ENCODE results near the gene TRIM2.
"Not testable (repeated sequence)": the region's sequence is repeated elsewhere in the genome, so short reads cannot be mapped to it uniquely, and the experiment has no call there.

Gene TRIM2

GRCh38 chr4:153161226-153161963 lies 42.8 kb upstream of the TRIM2 start:
- no peaks in the 10 kb centered on the region for H3K27me3 ChIP-seq (ENCODE audit: insufficient read depth, poor library complexity, severe bottlenecking)
- no peak for DNase-seq (ENCODE audit: low read depth in 1 of 2, low spot score in 1 of 2)
- no peak for TF ChIP-seq REST (IDR thresholded peaks at IDR 0.05; ENCODE audit: insufficient replicate concordance, low read depth)
- no peak for TF ChIP-seq CTCF (IDR thresholded peaks at IDR 0.05; ENCODE audit: insufficient read depth, low read length)
- TF ChIP-seq GABPA (IDR thresholded peaks at IDR 0.05; ENCODE audit: low read depth): no peak
- TF ChIP-seq SPI1 (IDR thresholded peaks at IDR 0.05; ENCODE audit: borderline replicate concordance, low read depth): no peak
- no peak for TF ChIP-seq POLR2AphosphoS5 (IDR thresholded peaks at IDR 0.05; ENCODE audit: low read depth)
- no peak overlapping the region for H3K4me3 ChIP-seq (replicated peaks; ENCODE audit: insufficient read depth, low read length)
- no peak overlapping the region for H3K27ac ChIP-seq (replicated peaks)

- not testable (repeated sequence) for H3K27me3 ChIP-seq (ENCODE audit: insufficient read depth, poor library complexity, severe bottlenecking)
These were observed 39.0 kb upstream of the TRIM2 start for GRCh38 chr4:153165236-153165635.

GRCh38 chr4:153166716-153167501 lies 37.3 kb upstream of the TRIM2 start:
- H3K4me3 ChIP-seq (replicated peaks; ENCODE audit: insufficient read depth, low read length): no peak overlapping the region
- TF ChIP-seq CTCF (IDR thresholded peaks at IDR 0.05; ENCODE audit: insufficient read depth, low read length) (no peak), GABPA (IDR thresholded peaks at IDR 0.05; ENCODE audit: low read depth) (no peak), POLR2AphosphoS5 (IDR thresholded peaks at IDR 0.05; ENCODE audit: low read depth) (no peak), SPI1 (IDR thresholded peaks at IDR 0.05; ENCODE audit: borderline replicate concordance, low read depth) (no peak), REST (IDR thresholded peaks at IDR 0.05; ENCODE audit: insufficient replicate concordance, low read depth) (no peak)
- no peak for DNase-seq (ENCODE audit: low read depth in 1 of 2, low spot score in 1 of 2)
- no peak overlapping the region for H3K27ac ChIP-seq (replicated peaks)
- no peaks in the 10 kb centered on the region for H3K27me3 ChIP-seq (ENCODE audit: insufficient read depth, poor library complexity, severe bottlenecking)

More at GRCh38 chr4:153165236-153165635, 39.0 kb upstream of the TRIM2 start:
- H3K4me3 ChIP-seq (replicated peaks; ENCODE audit: insufficient read depth, low read length); H3K27ac ChIP-seq (replicated peaks); DNase-seq (ENCODE audit: low read depth in 1 of 2, low spot score in 1 of 2): not testable (repeated sequence)

GRCh38 chr4:153169776-153170175 lies 34.5 kb upstream of the TRIM2 start:
- Histone ChIP-seq H3K27ac (replicated peaks) (no peak overlapping the region), H3K4me3 (replicated peaks; ENCODE audit: insufficient read depth, low read length) (no peak overlapping the region), H3K27me3 (ENCODE audit: insufficient read depth, poor library complexity, severe bottlenecking) (no peaks in the 10 kb centered on the region)
- TF ChIP-seq REST (IDR thresholded peaks at IDR 0.05; ENCODE audit: insufficient replicate concordance, low read depth) (no peak), GABPA (IDR thresholded peaks at IDR 0.05; ENCODE audit: low read depth) (no peak), SPI1 (IDR thresholded peaks at IDR 0.05; ENCODE audit: borderline replicate concordance, low read depth) (no peak), CTCF (IDR thresholded peaks at IDR 0.05; ENCODE audit: insufficient read depth, low read length) (no peak), POLR2AphosphoS5 (IDR thresholded peaks at IDR 0.05; ENCODE audit: low read depth) (no peak)
- DNase-seq (ENCODE audit: low read depth in 1 of 2, low spot score in 1 of 2): no peak

All from HL-60 (cell line).